IPS-18a (cell line): ENCODE data around the gene SIPA1L3.

Experiments used
- H3K27ac ChIP-seq: one replicate; pipeline ENCODE4 v1.5.1; 2013; ENCODE audit warnings: low read length
- H3K27me3 ChIP-seq: one replicate; pipeline ENCODE4 v1.6.1; 2013; ENCODE audit warnings: mild to moderate bottlenecking, low read length; ENCODE audit not compliant: control insufficient read depth, insufficient read depth
- H3K36me3 ChIP-seq: one replicate; pipeline ENCODE4 v1.6.1; 2013; ENCODE audit warnings: low read depth, low read length; ENCODE audit not compliant: control insufficient read depth
- H3K4me1 ChIP-seq: one replicate; pipeline ENCODE4 v1.6.1; 2013; ENCODE audit warnings: low read depth, low read length; ENCODE audit not compliant: control insufficient read depth
- H3K4me3 ChIP-seq: one replicate; pipeline ENCODE4 v1.5.1; 2013; ENCODE audit warnings: low read length
- H3K9ac ChIP-seq: one replicate; pipeline ENCODE4 v1.6.1; 2013; ENCODE audit warnings: mild to moderate bottlenecking, low read length, moderate library complexity
- H3K9me3 ChIP-seq: one replicate; pipeline ENCODE4 v1.6.1; 2013; ENCODE audit warnings: low read depth, low read length; ENCODE audit not compliant: control insufficient read depth

The SIPA1L3 gene

GRCh38 chr19:37951816-37952210 lies 44.8 kb downstream of the SIPA1L3 start:
- Histone ChIP-seq H3K4me3 (no peak overlapping the region), H3K36me3 (no peaks in the 10 kb centered on the region), H3K9me3 (no peaks in the 10 kb centered on the region), H3K4me1 (peaks cover 19% of the 10 kb centered on the region), H3K27ac (no peak overlapping the region), H3K27me3 (no peaks in the 10 kb centered on the region), H3K9ac (no peak overlapping the region)

- Histone ChIP-seq H3K9ac (peak overlapping the region; percentile 52), H3K4me1 (peaks cover 19% of the 10 kb centered on the region), H3K27me3 (no peaks in the 10 kb centered on the region), H3K27ac (peak overlapping the region; percentile 69), H3K36me3 (no peaks in the 10 kb centered on the region), H3K4me3 (peak overlapping the region; percentile 19), H3K9me3 (no peaks in the 10 kb centered on the region)
Observed at GRCh38 chr19:37953171-37953917, 46.3 kb downstream of the SIPA1L3 start.

GRCh38 chr19:37953918-37954303 lies 46.9 kb downstream of the SIPA1L3 start:
- Histone ChIP-seq H3K36me3 (no peaks in the 10 kb centered on the region), H3K9me3 (no peaks in the 10 kb centered on the region), H3K4me1 (peaks cover 19% of the 10 kb centered on the region), H3K27me3 (no peaks in the 10 kb centered on the region), H3K9ac (peak overlapping the region; percentile 52), H3K27ac (peak overlapping the region; percentile 4), H3K4me3 (no peak overlapping the region)

- no peaks in the 10 kb centered on the region for H3K9me3 ChIP-seq
- H3K9ac ChIP-seq = no peak overlapping the region
- H3K27ac ChIP-seq = no peak overlapping the region
- no peaks in the 10 kb centered on the region for H3K36me3 ChIP-seq
- H3K4me1 ChIP-seq = peaks cover 19% of the 10 kb centered on the region
- H3K27me3 ChIP-seq = no peaks in the 10 kb centered on the region
- no peak overlapping the region for H3K4me3 ChIP-seq
Observed at GRCh38 chr19:37954421-37954874, 47.4 kb downstream of the SIPA1L3 start.

GRCh38 chr19:37955986-37956385 lies 49.0 kb downstream of the SIPA1L3 start:
- no peak overlapping the region for H3K9ac ChIP-seq
- peaks cover 19% of the 10 kb centered on the region for H3K4me1 ChIP-seq
- H3K27me3 ChIP-seq = no peaks in the 10 kb centered on the region
- no peak overlapping the region for H3K4me3 ChIP-seq
- H3K36me3 ChIP-seq = no peaks in the 10 kb centered on the region
- H3K9me3 ChIP-seq = no peaks in the 10 kb centered on the region
- H3K27ac ChIP-seq = no peak overlapping the region

GRCh38 chr19:37957176-37957575 lies 50.2 kb downstream of the SIPA1L3 start:
- H3K36me3 ChIP-seq = no peaks in the 10 kb centered on the region
- no peak overlapping the region for H3K9ac ChIP-seq
- no peak overlapping the region for H3K27ac ChIP-seq
- peaks cover 19% of the 10 kb centered on the region for H3K4me1 ChIP-seq
- no peaks in the 10 kb centered on the region for H3K9me3 ChIP-seq
- no peak overlapping the region for H3K4me3 ChIP-seq
- H3K27me3 ChIP-seq = no peaks in the 10 kb centered on the region

- Histone ChIP-seq H3K27me3 (no peaks in the 10 kb centered on the region), H3K9ac (no peak overlapping the region)
Observed at GRCh38 chr19:37959665-37960114, 52.7 kb downstream of the SIPA1L3 start.

GRCh38 chr19:37961198-37961597 lies 54.2 kb downstream of the SIPA1L3 start:
- no peak overlapping the region for H3K9ac ChIP-seq
- H3K27me3 ChIP-seq = no peaks in the 10 kb centered on the region
- H3K36me3 ChIP-seq = no peaks in the 10 kb centered on the region
- H3K9me3 ChIP-seq = no peaks in the 10 kb centered on the region
- H3K27ac ChIP-seq = no peak overlapping the region
- no peak overlapping the region for H3K4me3 ChIP-seq
- H3K4me1 ChIP-seq = peaks cover 1% of the 10 kb centered on the region

More at GRCh38 chr19:37959665-37960114, 52.7 kb downstream of the SIPA1L3 start:
- no peaks in the 10 kb centered on the region for H3K4me1 ChIP-seq
- H3K9me3 ChIP-seq = no peaks in the 10 kb centered on the region
- no peak overlapping the region for H3K27ac ChIP-seq
- H3K36me3 ChIP-seq = no peaks in the 10 kb centered on the region
- H3K4me3 ChIP-seq = no peak overlapping the region

- Histone ChIP-seq H3K27me3 (no peaks in the 10 kb centered on the region), H3K4me3 (no peak overlapping the region), H3K9me3 (no peaks in the 10 kb centered on the region), H3K4me1 (peaks cover 4% of the 10 kb centered on the region), H3K27ac (no peak overlapping the region), H3K9ac (no peak overlapping the region), H3K36me3 (no peaks in the 10 kb centered on the region)
Observed at GRCh38 chr19:37963190-37963936, 56.4 kb downstream of the SIPA1L3 start.

GRCh38 chr19:37964109-37964508 lies 57.1 kb downstream of the SIPA1L3 start:
- no peaks in the 10 kb centered on the region for H3K27me3 ChIP-seq
- peaks cover 4% of the 10 kb centered on the region for H3K4me1 ChIP-seq
- H3K36me3 ChIP-seq = no peaks in the 10 kb centered on the region
- no peaks in the 10 kb centered on the region for H3K9me3 ChIP-seq
- H3K4me3 ChIP-seq = no peak overlapping the region
- H3K9ac ChIP-seq = no peak overlapping the region
- no peak overlapping the region for H3K27ac ChIP-seq

GRCh38 chr19:37966211-37966661 lies 59.2 kb downstream of the SIPA1L3 start:
- no peak overlapping the region for H3K9ac ChIP-seq
- peaks cover 4% of the 10 kb centered on the region for H3K4me1 ChIP-seq

More at GRCh38 chr19:37966211-37966661, 59.2 kb downstream of the SIPA1L3 start:
- Histone ChIP-seq H3K27me3 (no peaks in the 10 kb centered on the region), H3K4me3 (no peak overlapping the region), H3K36me3 (no peaks in the 10 kb centered on the region), H3K9me3 (no peaks in the 10 kb centered on the region), H3K27ac (no peak overlapping the region)
